DND-41 (cell line): Measurements from ENCODE around the gene SCEL.

Experiments
- ATAC-seq: fragments of 200-7000 bp; cut with Tn5 transposase; 3 replicates; pipeline ENCODE4 v1.9.1; 2021; ENCODE audit warnings: low read depth; ENCODE audit not compliant: insufficient read depth
- DNase-seq: peaks from one replicate; pipeline ENCODE4 v3.0.0-alpha.2; 2020
- H2AFZ ChIP-seq: 2 replicates; pipeline ENCODE4 v1.6.0; 2012; ENCODE audit warnings: low read depth, low read length
- H3K27ac ChIP-seq: 2 replicates; pipeline ENCODE4 v1.5.1; 2012; ENCODE audit warnings: low read length, inconsistent platforms
- H3K27me3 ChIP-seq: fragments of 200-600 bp; sonication (generic); 2 replicates; pipeline ENCODE4 v1.6.0; 2012; ENCODE audit warnings: low read length, mild to moderate bottlenecking, inconsistent platforms; ENCODE audit not compliant: insufficient read depth, poor library complexity
- H3K36me3 ChIP-seq: 2 replicates; pipeline ENCODE4 v1.5.1; 2012; ENCODE audit warnings: low read length, inconsistent platforms; ENCODE audit not compliant: insufficient read depth
- H3K4me1 ChIP-seq: 2 replicates; pipeline ENCODE4 v1.5.1; 2012; ENCODE audit warnings: mild to moderate bottlenecking, low read length; ENCODE audit not compliant: insufficient read depth
- H3K4me2 ChIP-seq: 2 replicates; pipeline ENCODE4 v1.6.0; 2012; ENCODE audit warnings: mild to moderate bottlenecking, moderate library complexity, low read length, inconsistent platforms; ENCODE audit not compliant: insufficient read depth
- H3K4me3 ChIP-seq, 2 experiments: fragments of 200-600 bp in 1 of 2; shearing (Covaris generic) in 1 of 2; 2 replicates each; pipeline ENCODE4 v1.5.1; 2012 to 2016; ENCODE audit warnings: inconsistent platforms in 2 of 2, low read length in 2 of 2, mild to moderate bottlenecking in 2 of 2, low read depth in 1 of 2, moderate library complexity in 1 of 2
- H3K79me2 ChIP-seq: 2 replicates; pipeline ENCODE4 v1.6.0; 2012; ENCODE audit warnings: low read length, inconsistent platforms; ENCODE audit not compliant: insufficient read depth
- H3K9ac ChIP-seq: 2 replicates; pipeline ENCODE4 v1.6.0; 2012; ENCODE audit warnings: low read depth, mild to moderate bottlenecking, inconsistent platforms, low read length, moderate library complexity
- H3K9me3 ChIP-seq: 2 replicates; pipeline ENCODE4 v1.5.1; 2012; ENCODE audit warnings: low read length, moderate library complexity, mild to moderate bottlenecking, inconsistent platforms; ENCODE audit not compliant: insufficient read depth, severe bottlenecking
- H4K20me1 ChIP-seq: 2 replicates; pipeline ENCODE4 v1.6.0; 2012; ENCODE audit warnings: low read length; ENCODE audit not compliant: insufficient read depth
- EZH2 ChIP-seq: IDR thresholded peaks from 3 replicates; pipeline ENCODE4 v1.6.1; 2012; ENCODE audit warnings: borderline replicate concordance, low read depth, mild to moderate bottlenecking, moderate library complexity, low read length, inconsistent platforms; ENCODE audit not compliant: severe bottlenecking
- TF ChIP-seq, protein P1 (sequence below): IDR thresholded peaks from 2 replicates; pipeline ENCODE4 v1.5.1; 2012; ENCODE audit warnings: borderline replicate concordance, low read length, moderate library complexity, mild to moderate bottlenecking; ENCODE audit not compliant: poor library complexity, severe bottlenecking; ENCODE audit errors: extremely low read depth

Gene SCEL

DNA sequence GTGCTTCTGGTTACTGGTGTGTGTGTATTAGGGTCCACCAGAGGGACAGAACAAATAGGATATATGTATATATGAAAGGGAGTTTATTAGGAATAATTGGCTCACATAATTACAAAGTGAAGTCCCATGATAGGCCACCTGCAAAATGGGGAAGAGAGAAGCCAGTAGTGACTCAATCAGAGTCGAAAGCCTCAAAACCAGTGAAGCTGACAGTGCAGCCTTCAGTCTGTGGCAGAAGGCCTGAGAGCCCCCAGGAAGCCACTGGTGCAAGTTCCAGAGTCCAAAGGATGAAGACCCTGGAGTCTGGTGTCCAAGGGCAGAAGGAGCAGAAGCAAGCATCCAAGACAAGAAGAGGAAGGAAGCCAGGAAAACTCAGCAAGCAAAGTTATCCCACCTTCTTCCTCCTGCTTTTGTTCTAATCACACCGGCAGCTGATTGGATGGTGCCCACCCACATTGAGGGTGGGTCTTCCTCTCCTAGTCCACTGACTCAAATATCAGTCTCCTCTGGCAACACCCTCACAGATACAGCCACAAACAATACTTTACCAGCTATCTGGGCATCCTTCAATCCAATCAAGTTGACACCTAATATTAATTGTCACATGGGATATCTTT lies 21.7 kb upstream of the SCEL start:
- ATAC-seq (no peak), DNase-seq (no peak)
- Histone ChIP-seq H3K36me3 (no peaks in the 10 kb centered on the region), H3K4me3 (no peak overlapping the region), H4K20me1 (no peaks in the 10 kb centered on the region), H3K79me2 (no peaks in the 10 kb centered on the region), H3K27me3 (peaks cover 3% of the 10 kb centered on the region), H3K9me3 (no peaks in the 10 kb centered on the region), H3K4me1 (peaks cover 3% of the 10 kb centered on the region; the same call in 1 of the 2 replicates), H3K4me2 (no peak overlapping the region), H3K9ac (no peak overlapping the region), H2AFZ (no peak overlapping the region), H3K27ac (no peak overlapping the region)
- TF ChIP-seq, protein P1, sequence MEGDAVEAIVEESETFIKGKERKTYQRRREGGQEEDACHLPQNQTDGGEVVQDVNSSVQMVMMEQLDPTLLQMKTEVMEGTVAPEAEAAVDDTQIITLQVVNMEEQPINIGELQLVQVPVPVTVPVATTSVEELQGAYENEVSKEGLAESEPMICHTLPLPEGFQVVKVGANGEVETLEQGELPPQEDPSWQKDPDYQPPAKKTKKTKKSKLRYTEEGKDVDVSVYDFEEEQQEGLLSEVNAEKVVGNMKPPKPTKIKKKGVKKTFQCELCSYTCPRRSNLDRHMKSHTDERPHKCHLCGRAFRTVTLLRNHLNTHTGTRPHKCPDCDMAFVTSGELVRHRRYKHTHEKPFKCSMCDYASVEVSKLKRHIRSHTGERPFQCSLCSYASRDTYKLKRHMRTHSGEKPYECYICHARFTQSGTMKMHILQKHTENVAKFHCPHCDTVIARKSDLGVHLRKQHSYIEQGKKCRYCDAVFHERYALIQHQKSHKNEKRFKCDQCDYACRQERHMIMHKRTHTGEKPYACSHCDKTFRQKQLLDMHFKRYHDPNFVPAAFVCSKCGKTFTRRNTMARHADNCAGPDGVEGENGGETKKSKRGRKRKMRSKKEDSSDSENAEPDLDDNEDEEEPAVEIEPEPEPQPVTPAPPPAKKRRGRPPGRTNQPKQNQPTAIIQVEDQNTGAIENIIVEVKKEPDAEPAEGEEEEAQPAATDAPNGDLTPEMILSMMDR = no peak
- TF ChIP-seq EZH2 = no peak

DNA sequence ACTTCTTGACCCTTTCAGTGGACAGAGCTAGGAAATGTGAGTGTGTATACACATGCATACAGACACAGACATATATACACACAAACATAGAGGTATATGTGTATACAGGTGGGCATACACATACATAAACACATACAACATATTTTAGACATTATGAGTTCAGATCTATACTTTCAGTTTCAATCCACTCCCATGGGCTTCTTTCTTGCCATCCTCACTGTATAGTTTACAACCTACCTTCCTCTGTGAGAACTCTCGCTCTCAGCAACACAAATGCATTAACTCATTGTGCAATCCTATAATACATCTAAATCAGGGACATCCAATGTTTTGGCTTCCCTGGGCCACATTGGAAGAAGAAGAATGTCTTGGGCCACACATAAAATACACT lies 21.2 kb upstream of the SCEL start:
- Histone ChIP-seq H3K79me2 (no peaks in the 10 kb centered on the region), H3K27ac (no peak overlapping the region), H3K4me1 (0 out of 2 replicates have a peak, but pooled peaks cover 3% of the 10 kb centered on the region), H3K4me3 (no peak overlapping the region), H3K27me3 (peaks cover 3% of the 10 kb centered on the region), H2AFZ (no peak overlapping the region), H3K36me3 (no peaks in the 10 kb centered on the region), H3K4me2 (no peak overlapping the region), H3K9ac (no peak overlapping the region), H3K9me3 (no peaks in the 10 kb centered on the region), H4K20me1 (no peaks in the 10 kb centered on the region)
- TF ChIP-seq EZH2 = no peak
- TF ChIP-seq, protein P1 = no peak
- ATAC-seq (no peak), DNase-seq (no peak)

DNA sequence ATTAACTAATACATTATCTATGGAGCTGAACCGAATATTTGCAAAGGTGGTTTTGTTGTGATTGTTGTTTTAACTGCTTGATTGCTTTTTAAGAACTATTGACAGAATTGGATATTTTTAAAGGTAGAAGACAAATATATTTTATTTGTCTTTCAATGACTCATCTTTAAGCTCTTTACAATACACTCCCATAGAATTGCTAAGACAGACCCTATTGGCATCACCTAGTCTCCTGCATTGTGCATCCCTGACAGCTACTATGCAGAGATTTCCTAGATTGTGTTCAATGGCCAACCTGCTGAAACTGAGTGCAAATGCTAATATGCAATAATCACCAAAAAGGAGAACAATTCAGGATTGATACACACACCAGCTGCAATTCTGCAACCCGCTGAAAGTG lies 19.7 kb upstream of the SCEL start:
- Histone ChIP-seq H4K20me1 (no peaks in the 10 kb centered on the region), H3K36me3 (no peaks in the 10 kb centered on the region), H3K4me1 (no peaks in the 10 kb centered on the region), H3K9me3 (no peaks in the 10 kb centered on the region), H2AFZ (no peak overlapping the region), H3K9ac (no peak overlapping the region), H3K79me2 (no peaks in the 10 kb centered on the region), H3K4me3 (no peak overlapping the region), H3K27me3 (peaks cover 3% of the 10 kb centered on the region), H3K27ac (no peak overlapping the region), H3K4me2 (no peak overlapping the region)
- DNase-seq (no peak), ATAC-seq (no peak)
- no peak for TF ChIP-seq EZH2
- TF ChIP-seq, protein P1 = no peak

DNA sequence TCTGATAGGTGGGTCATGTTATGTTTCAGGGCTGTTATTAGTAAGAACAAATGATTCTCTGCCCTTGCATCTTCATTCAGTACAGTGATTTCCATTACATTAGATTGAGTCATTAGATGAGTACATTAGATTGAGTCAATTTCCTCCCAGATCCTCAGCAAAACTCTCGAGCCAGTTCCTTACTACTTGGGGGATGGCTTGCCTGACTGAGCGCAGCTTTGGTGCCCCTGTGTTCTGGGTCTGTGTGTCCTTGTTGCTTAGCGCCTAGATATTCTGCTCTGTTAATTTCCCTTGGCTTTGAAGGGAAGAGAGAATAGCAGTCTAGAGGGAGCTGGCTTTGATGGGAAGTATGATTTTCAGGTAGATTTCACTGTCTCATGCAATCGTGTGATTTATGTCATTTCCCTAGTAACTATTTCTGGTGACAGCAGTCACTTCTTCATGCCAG lies 19.1 kb upstream of the SCEL start:
- H3K9me3 ChIP-seq = no peaks in the 10 kb centered on the region
- H3K4me1 ChIP-seq = no peaks in the 10 kb centered on the region
- H3K27ac ChIP-seq = no peak overlapping the region
- H4K20me1 ChIP-seq = no peaks in the 10 kb centered on the region
- H3K27me3 ChIP-seq = peaks cover 3% of the 10 kb centered on the region
- H3K9ac ChIP-seq = no peak overlapping the region
- H3K36me3 ChIP-seq = no peaks in the 10 kb centered on the region
- H3K4me3 ChIP-seq = no peak overlapping the region
- DNase-seq (no peak), ATAC-seq (no peak)
- H2AFZ ChIP-seq = no peak overlapping the region; the same call in 1 of the 2 replicates
- TF ChIP-seq, protein P1 = no peak
- no peak for TF ChIP-seq EZH2
- no peak overlapping the region for H3K4me2 ChIP-seq
- no peaks in the 10 kb centered on the region for H3K79me2 ChIP-seq
